Measurements from ENCODE around the gene FBLIM1.

FBLIM1 gene

GRCh38 chr1:15758343-15758931 is at the start of gene FBLIM1:
FBLIM1 (plus strand) TSS chr1:15758795; CDS start chr1:15764984, 6,189 bp downstream.
- no peak for DNase-seq

- DNase-seq = no peak
These were observed 49.4 kb upstream of the FBLIM1 start for GRCh38 chr1:15709226-15709625.

- DNase-seq = no peak
These were observed 46.4 kb upstream of the FBLIM1 start for GRCh38 chr1:15712168-15712567.

GRCh38 chr1:15714406-15715136 is 44.0 kb upstream of the FBLIM1 start:
- no peak for DNase-seq

GRCh38 chr1:15717418-15718125 is 41.0 kb upstream of the FBLIM1 start:
- no peak for DNase-seq

- no peak for DNase-seq
These were observed 40.4 kb upstream of the FBLIM1 start for GRCh38 chr1:15718199-15718601.

GRCh38 chr1:15719381-15720120 is 39.0 kb upstream of the FBLIM1 start:
- no peak for DNase-seq

- DNase-seq = no peak
These were observed 37.7 kb upstream of the FBLIM1 start for GRCh38 chr1:15720861-15721260.

GRCh38 chr1:15722411-15722810 is 36.2 kb upstream of the FBLIM1 start:
- DNase-seq = no peak

- DNase-seq = no peak
These were observed 35.6 kb upstream of the FBLIM1 start for GRCh38 chr1:15722836-15723532.

- no peak for DNase-seq
These were observed 34.9 kb upstream of the FBLIM1 start for GRCh38 chr1:15723631-15724246.

GRCh38 chr1:15724949-15725880 is 33.4 kb upstream of the FBLIM1 start:
- no peak for DNase-seq

- DNase-seq = no peak
These were observed 32.1 kb upstream of the FBLIM1 start for GRCh38 chr1:15726508-15726907.

- DNase-seq = no peak
These were observed 31.6 kb upstream of the FBLIM1 start for GRCh38 chr1:15727021-15727420.

GRCh38 chr1:15727424-15727823 is 31.2 kb upstream of the FBLIM1 start:
- no peak for DNase-seq

GRCh38 chr1:15727866-15728534 is 30.6 kb upstream of the FBLIM1 start:
- DNase-seq = no peak

- DNase-seq = no peak
These were observed 29.5 kb upstream of the FBLIM1 start for GRCh38 chr1:15728937-15729657.

GRCh38 chr1:15730423-15730822 is 28.2 kb upstream of the FBLIM1 start:
- DNase-seq = no peak

GRCh38 chr1:15730936-15731335 is 27.7 kb upstream of the FBLIM1 start:
- no peak for DNase-seq

Data from stimulated activated CD4-positive, alpha-beta T cell treated with anti-CD3 and anti-CD28 coated beads, Interleukin-15, amount 100 ng/mL, for 24 hours (primary cell).